ENCODE measurements around the gene DNAJA3. TPM values are rescaled to one million over a fixed set of nuclear protein-coding genes. Genes with fewer than 3 reads are reported as not detected.
A peak's percentile ranks its signal among the peaks of the same experiment; 100 is the strongest.

The DNAJA3 gene
- total RNA-seq, 4 donors from 2014 or later: 40.6 to 51.2 (median 45.9) TPM

DNA sequence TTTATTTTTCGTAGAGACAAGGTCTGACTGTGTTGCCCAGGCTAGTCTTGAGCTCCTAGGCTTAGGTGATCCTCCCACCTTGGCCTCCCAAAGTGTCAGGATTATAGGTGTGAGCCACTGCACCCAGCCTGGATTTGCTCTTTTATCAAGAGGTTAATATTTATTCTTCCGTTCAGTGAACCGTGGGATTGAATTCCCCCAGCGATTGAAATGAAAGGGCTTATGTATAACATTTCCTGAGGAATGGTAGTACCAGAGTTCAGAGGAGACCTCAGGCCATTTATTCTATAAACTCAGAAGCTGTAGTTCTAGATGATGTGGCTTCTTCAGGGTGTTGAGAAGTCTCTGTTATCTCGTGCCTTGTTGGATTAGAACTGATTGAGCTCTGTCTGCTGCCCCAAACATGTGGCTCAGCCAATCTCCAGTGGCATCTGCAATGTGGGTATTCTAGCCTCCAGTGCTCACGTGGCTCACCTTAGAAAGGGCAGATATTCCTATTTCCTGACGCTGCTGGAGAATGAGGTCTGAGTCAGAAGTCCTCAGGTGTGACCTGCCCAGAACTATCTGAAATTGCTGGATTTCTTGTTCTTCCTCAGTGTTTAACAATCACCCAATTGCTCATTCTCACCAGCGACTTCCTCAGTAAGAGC, 73.0 kb downstream of the DNAJA3 start:
- H3K27me3 ChIP-seq: no peaks in the 10 kb centered on the region
- H3K4me3 ChIP-seq: no peak overlapping the region
- no peak for DNase-seq (ENCODE audit: extremely low spot score)
- 81% methylated on average over 8 of the region's 8 CpGs for WGBS
- H3K27ac ChIP-seq (replicated peaks in 1 of 4): no peak overlapping the region
- intact Hi-C loops (cut with DNase I): no loop called here
- no peaks in the 10 kb centered on the region for H3K9me3 ChIP-seq
- peaks cover 28 to 41% (median 33%) of the 10 kb centered on the region in 4 donors for H3K4me1 ChIP-seq
- peaks cover 0 to 12% (median 5%) of the 10 kb centered on the region in 4 donors for H3K36me3 ChIP-seq
- no peak for TF ChIP-seq EP300 (IDR thresholded peaks at IDR 0.05)

GRCh38 chr16:4499196-4499555, 73.5 kb downstream of the DNAJA3 start:
- WGBS: 97% methylated on average over 4 of the region's 4 CpGs
- Histone ChIP-seq H3K36me3 (peaks cover 0 to 12% (median 4%) of the 10 kb centered on the region in 4 donors), H3K4me3 (no peak overlapping the region), H3K27ac (replicated peaks in 1 of 4) (no peak overlapping the region), H3K27me3 (no peaks in the 10 kb centered on the region), H3K9me3 (no peaks in the 10 kb centered on the region), H3K4me1 (peaks cover 28 to 41% (median 33%) of the 10 kb centered on the region in 4 donors)
- intact Hi-C loops (cut with DNase I): no loop called here
- TF ChIP-seq POLR2A (IDR thresholded peaks at IDR 0.05; ENCODE audit: low read depth): no peak
- TF ChIP-seq EP300 (IDR thresholded peaks at IDR 0.05): no peak
- TF ChIP-seq POLR2AphosphoS5 (IDR thresholded peaks at IDR 0.05): no peak
- TF ChIP-seq, protein P1, sequence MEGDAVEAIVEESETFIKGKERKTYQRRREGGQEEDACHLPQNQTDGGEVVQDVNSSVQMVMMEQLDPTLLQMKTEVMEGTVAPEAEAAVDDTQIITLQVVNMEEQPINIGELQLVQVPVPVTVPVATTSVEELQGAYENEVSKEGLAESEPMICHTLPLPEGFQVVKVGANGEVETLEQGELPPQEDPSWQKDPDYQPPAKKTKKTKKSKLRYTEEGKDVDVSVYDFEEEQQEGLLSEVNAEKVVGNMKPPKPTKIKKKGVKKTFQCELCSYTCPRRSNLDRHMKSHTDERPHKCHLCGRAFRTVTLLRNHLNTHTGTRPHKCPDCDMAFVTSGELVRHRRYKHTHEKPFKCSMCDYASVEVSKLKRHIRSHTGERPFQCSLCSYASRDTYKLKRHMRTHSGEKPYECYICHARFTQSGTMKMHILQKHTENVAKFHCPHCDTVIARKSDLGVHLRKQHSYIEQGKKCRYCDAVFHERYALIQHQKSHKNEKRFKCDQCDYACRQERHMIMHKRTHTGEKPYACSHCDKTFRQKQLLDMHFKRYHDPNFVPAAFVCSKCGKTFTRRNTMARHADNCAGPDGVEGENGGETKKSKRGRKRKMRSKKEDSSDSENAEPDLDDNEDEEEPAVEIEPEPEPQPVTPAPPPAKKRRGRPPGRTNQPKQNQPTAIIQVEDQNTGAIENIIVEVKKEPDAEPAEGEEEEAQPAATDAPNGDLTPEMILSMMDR (IDR thresholded peaks at IDR 0.05): no peak
- no peak for DNase-seq (ENCODE audit: extremely low spot score)

DNA sequence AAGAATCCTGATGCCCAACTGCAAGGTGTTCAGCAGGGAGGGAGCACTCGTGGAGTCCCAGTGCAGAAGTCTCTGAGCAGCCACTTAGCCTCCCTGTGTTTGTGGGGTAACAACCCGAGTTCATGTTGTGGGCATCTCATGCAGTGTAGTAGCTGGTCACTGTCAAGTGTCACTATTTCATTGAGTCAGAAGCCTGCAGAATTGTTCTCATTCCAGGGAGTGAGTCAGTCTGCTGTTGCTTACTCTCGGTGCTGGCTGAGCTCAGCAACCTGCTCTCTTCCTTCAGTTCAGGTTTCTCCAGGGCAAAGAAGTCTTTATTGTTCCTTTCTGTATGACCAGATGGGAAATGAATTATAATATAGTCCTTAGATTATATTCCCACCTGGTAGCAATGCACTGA, 74.6 kb downstream of the DNAJA3 start:
- H3K4me1 ChIP-seq: peaks cover 30 to 37% (median 32%) of the 10 kb centered on the region in 4 donors
- intact Hi-C loops (cut with DNase I): no loop called here

GRCh38 chr16:4501071-4501478, 75.4 kb downstream of the DNAJA3 start:
- H3K4me1 ChIP-seq: peaks cover 26 to 33% (median 32%) of the 10 kb centered on the region in 4 donors
- 30% methylated on average over 5 of the region's 5 CpGs for WGBS
- intact Hi-C loops (cut with DNase I): no loop called here
- H3K27ac ChIP-seq (replicated peaks in 1 of 4): peak overlapping the region; percentile 57 to 70 (median 66)
- H3K9me3 ChIP-seq: no peaks in the 10 kb centered on the region
- peaks cover 0 to 18% (median 8%) of the 10 kb centered on the region in 4 donors for H3K36me3 ChIP-seq
- H3K27me3 ChIP-seq: no peaks in the 10 kb centered on the region
- H3K4me3 ChIP-seq: peak overlapping the region; percentile 9 to 25 (median 16)
- TF ChIP-seq POLR2A (IDR thresholded peaks at IDR 0.05; ENCODE audit: low read depth) (no peak), EP300 (IDR thresholded peaks at IDR 0.05) (no peak), POLR2AphosphoS5 (IDR thresholded peaks at IDR 0.05) (no peak)
- TF ChIP-seq, protein P1 (IDR thresholded peaks at IDR 0.05): no peak
- DNase-seq (ENCODE audit: extremely low spot score): no peak

More for the DNA sequence above, 74.6 kb downstream of the DNAJA3 start:
- no peak for DNase-seq (ENCODE audit: extremely low spot score)
- Histone ChIP-seq H3K9me3 (no peaks in the 10 kb centered on the region), H3K27ac (replicated peaks in 1 of 4) (peak overlapping the region; percentile 57 to 70 (median 66)), H3K4me3 (peak overlapping the region in 2 of 4 donors; percentile 9 to 18), H3K36me3 (peaks cover 0 to 12% (median 5%) of the 10 kb centered on the region in 4 donors), H3K27me3 (no peaks in the 10 kb centered on the region)
- WGBS: 28% methylated on average over 3 of the region's 3 CpGs
- peak; percentile 50 to 90 for TF ChIP-seq POLR2AphosphoS5 (IDR thresholded peaks at IDR 0.05)
- TF ChIP-seq, protein P1 (IDR thresholded peaks at IDR 0.05): no peak

DNA sequence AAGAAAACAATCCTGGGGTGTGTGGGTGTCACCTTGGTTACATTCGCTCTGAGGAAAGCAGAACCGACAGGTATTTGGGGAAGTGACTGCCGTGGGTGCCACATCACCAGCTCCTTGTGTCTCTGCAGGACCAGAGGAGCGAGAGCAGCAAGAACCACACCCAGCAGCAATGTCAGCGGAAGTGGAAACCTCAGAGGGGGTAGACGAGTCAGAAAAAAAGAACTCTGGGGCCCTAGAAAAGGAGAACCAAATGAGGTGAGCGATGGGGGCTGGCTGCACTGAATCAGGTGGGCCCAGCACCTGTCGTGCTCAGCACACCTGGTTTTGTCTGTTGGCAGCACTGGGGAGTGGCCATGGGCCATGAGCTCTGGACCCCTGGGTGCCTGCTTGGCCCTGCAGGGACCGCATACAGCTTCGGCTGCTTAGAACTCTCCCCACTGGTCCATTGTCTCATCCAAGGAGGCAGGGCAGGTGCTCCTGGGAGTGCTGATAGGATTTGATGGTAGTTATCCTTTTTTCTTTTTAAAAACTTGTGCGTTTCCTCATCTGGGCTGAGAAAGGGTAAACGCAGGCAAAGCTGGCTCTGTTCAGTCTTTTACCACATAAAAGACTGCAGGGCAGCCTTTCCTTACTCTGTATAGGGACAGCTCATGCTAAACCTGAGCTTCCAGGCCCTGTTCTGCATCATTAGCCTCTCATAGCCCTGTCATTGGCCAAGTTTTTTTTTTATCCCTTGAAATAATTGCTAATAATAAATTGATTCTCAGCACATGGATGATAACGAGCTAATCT, 79.9 kb downstream of the DNAJA3 start:
- DNase-seq (ENCODE audit: extremely low spot score): no peak
- intact Hi-C loops (cut with DNase I): loop anchor here (2.0 kb wide), 1 partner anchor 43 kb away; no protein-coding TSS in a partner anchor
- Histone ChIP-seq H3K27ac (replicated peaks in 1 of 4) (no peak overlapping the region), H3K36me3 (peaks cover 30 to 54% (median 39%) of the 10 kb centered on the region in 4 donors), H3K9me3 (no peaks in the 10 kb centered on the region), H3K27me3 (no peaks in the 10 kb centered on the region), H3K4me3 (no peak overlapping the region), H3K4me1 (peaks cover 15 to 30% (median 25%) of the 10 kb centered on the region in 4 donors)
- TF ChIP-seq, protein P1 (IDR thresholded peaks at IDR 0.05): no peak
- WGBS: 75% methylated on average over 13 of the region's 13 CpGs
